A549 (cell line): ENCODE data around the gene WNT3A. TPM values are rescaled to one million over a fixed set of nuclear protein-coding genes. Genes with fewer than 3 reads are reported as not detected.

Experiments used
- ATAC-seq, 2 experiments: fragments of 200-7000 bp in 1 of 2; fragments of >200 bp in 1 of 2; cut with Nextera tagmentation in 1 of 2; cut with Tn5 transposase in 1 of 2; 3 replicates each; pipeline versions ENCODE4 v1.8.0 to v1.9.1; 2018 to 2020; ENCODE audit warnings: mild to moderate bottlenecking in 1 of 2, moderate library complexity in 1 of 2
- CTCF ChIA-PET: fragments of 300-600 bp; sonication (Branson Sonifier 250); formaldehyde crosslinking; extraction: SDS; loops from one replicate; lab custom pipeline; 2021; ENCODE audit warnings: antibody characterized with exemption, inconsistent platforms; lab: Yijun Ruan, JAX
- POLR2A ChIA-PET: fragments of 350-600 bp; formaldehyde crosslinking; extraction: SDS; loops from one replicate; lab custom pipeline; 2021; ENCODE audit warnings: antibody characterized with exemption, inconsistent platforms; lab: Yijun Ruan, JAX
- DNase-seq, 2 experiments: peaks; one replicate each; pipeline versions ENCODE4 v3.0.0 to v3.0.0-alpha.2; 2011 to 2016; ENCODE audit warnings: low read depth in 1 of 2, low spot score in 1 of 2
- FAIRE-seq: peaks from 2 replicates; lab custom pipeline; 2011; peaks lifted over from hg19 to GRCh38; lab: Jason Lieb, UNC
- H3K27ac ChIP-seq, 2 experiments: fragments of >200 bp; sonication (Bioruptor Twin); formaldehyde crosslinking; 3 replicates each; pipeline ENCODE4 v1.5.1; 2016 to 2017
- H3K4me1 ChIP-seq: fragments of >200 bp; sonication (Bioruptor Twin); formaldehyde crosslinking; 3 replicates; pipeline ENCODE4 v1.6.1; 2016
- H3K4me2 ChIP-seq: fragments of >200 bp; sonication (Bioruptor Twin); formaldehyde crosslinking; 3 replicates; pipeline ENCODE4 v1.6.1; 2016
- H3K4me3 ChIP-seq: fragments of >200 bp; sonication (Bioruptor Twin); formaldehyde crosslinking; 3 replicates; pipeline ENCODE4 v1.5.1; 2016
- H3K9me3 ChIP-seq: fragments of >200 bp; sonication (Bioruptor Twin); formaldehyde crosslinking; 3 replicates; pipeline ENCODE4 v1.6.1; 2016
- BHLHE40 ChIP-seq: IDR thresholded peaks from 2 replicates; pipeline ENCODE4 v1.6.1; 2012; ENCODE audit warnings: low read depth, low read length, inconsistent platforms
- CHD4 ChIP-seq: fragments of 200-600 bp; sonication (generic); IDR thresholded peaks from 2 replicates; pipeline ENCODE4 v1.6.1; 2016; ENCODE audit warnings: antibody characterized with exemption, mild to moderate bottlenecking, borderline replicate concordance
- E2F6 ChIP-seq: IDR thresholded peaks from 2 replicates; pipeline ENCODE4 v1.6.1; 2012; ENCODE audit warnings: low read depth, borderline replicate concordance
- EHF ChIP-seq: fragments of 250-450 bp; sonication (Bioruptor Pico); IDR thresholded peaks from 2 replicates; pipeline ENCODE4 v1.5.0; 2020; ENCODE audit warnings: mild to moderate bottlenecking
- EHMT2 ChIP-seq: fragments of 200-600 bp; sonication (generic); IDR thresholded peaks from 2 replicates; pipeline ENCODE4 v1.6.1; 2016; ENCODE audit warnings: antibody characterized with exemption, low read depth, mild to moderate bottlenecking, moderate library complexity
- FOSL2 ChIP-seq, 2 experiments: fragments of 450-650 bp in 1 of 2; fragments of >200 bp in 1 of 2; sonication (Bioruptor Twin) in 1 of 2; formaldehyde crosslinking; IDR thresholded peaks; 2 replicates each; pipeline versions ENCODE4 v1.5.0 to v1.6.1; 2016 to 2020; ENCODE audit warnings: mild to moderate bottlenecking in 1 of 2, moderate library complexity in 1 of 2
- FOXS1 ChIP-seq: fragments of 250-450 bp; sonication (Bioruptor Pico); IDR thresholded peaks from 2 replicates; pipeline ENCODE4 v1.5.0; 2020; ENCODE audit warnings: mild to moderate bottlenecking, moderate library complexity
- HDAC2 ChIP-seq: fragments of 200-600 bp; sonication (generic); IDR thresholded peaks from 2 replicates; pipeline ENCODE4 v1.6.1; 2016
- HES2 ChIP-seq: fragments of >200 bp; sonication (Bioruptor Twin); formaldehyde crosslinking; IDR thresholded peaks from 2 replicates; pipeline ENCODE4 v1.6.1; 2016
- HMGXB4 ChIP-seq: fragments of 250-450 bp; sonication (Bioruptor Pico); IDR thresholded peaks from 2 replicates; pipeline ENCODE4 v1.5.0; 2021; ENCODE audit warnings: mild to moderate bottlenecking, moderate library complexity, borderline replicate concordance
- HOXB13 ChIP-seq: fragments of 250-450 bp; sonication (Bioruptor Pico); IDR thresholded peaks from 2 replicates; pipeline ENCODE4 v1.5.0; 2020; ENCODE audit warnings: low read depth, mild to moderate bottlenecking, moderate library complexity
- HOXB5 ChIP-seq: fragments of 250-450 bp; sonication (Bioruptor Pico); IDR thresholded peaks from 2 replicates; pipeline ENCODE4 v1.5.0; 2020; ENCODE audit warnings: mild to moderate bottlenecking, moderate library complexity
- JUN ChIP-seq, 2 experiments: fragments of >200 bp; sonication (Bioruptor Twin); formaldehyde crosslinking; IDR thresholded peaks; 2 replicates in 1 of 2; 3 replicates in 1 of 2; pipeline ENCODE4 v1.6.1; 2016 to 2017
- JUNB ChIP-seq: fragments of >200 bp; sonication (Bioruptor Twin); formaldehyde crosslinking; IDR thresholded peaks from 2 replicates; pipeline ENCODE4 v1.6.1; 2016
- MAFK ChIP-seq: fragments of 450-650 bp; IDR thresholded peaks from 2 replicates; pipeline ENCODE4 v1.6.1; 2014; ENCODE audit not compliant: partially characterized antibody
- MAZ ChIP-seq: fragments of 150-350 bp; IDR thresholded peaks from 2 replicates; pipeline ENCODE4 v1.6.1; 2014; ENCODE audit warnings: antibody characterized with exemption, low read depth, low read length, borderline replicate concordance
- NPAS2 ChIP-seq: fragments of 250-450 bp; sonication (Bioruptor Pico); IDR thresholded peaks from 2 replicates; pipeline ENCODE4 v1.8.0; 2022; ENCODE audit warnings: mild to moderate bottlenecking, moderate library complexity, borderline replicate concordance
- RNF2 ChIP-seq: fragments of 200-600 bp; sonication (generic); IDR thresholded peaks from 2 replicates; pipeline ENCODE4 v1.6.1; 2016; ENCODE audit warnings: low read depth, mild to moderate bottlenecking, antibody characterized with exemption, moderate library complexity, borderline replicate concordance
- SMC3 ChIP-seq: fragments of >200 bp; sonication (Bioruptor Twin); formaldehyde crosslinking; IDR thresholded peaks from 3 replicates; pipeline ENCODE4 v1.6.1; 2018; ENCODE audit warnings: inconsistent platforms
- SREBF2 ChIP-seq: fragments of 450-650 bp; IDR thresholded peaks from 2 replicates; pipeline ENCODE4 v1.6.1; 2014; ENCODE audit warnings: mild to moderate bottlenecking, moderate library complexity
- TFCP2L1 ChIP-seq: fragments of 250-450 bp; sonication (Bioruptor Pico); IDR thresholded peaks from 2 replicates; pipeline ENCODE4 v1.5.0; 2021; ENCODE audit warnings: mild to moderate bottlenecking
- ZNF302 ChIP-seq: fragments of 250-450 bp; sonication (Bioruptor Pico); IDR thresholded peaks from 2 replicates; pipeline ENCODE4 v1.9.0; 2021; ENCODE audit warnings: inconsistent platforms, mild to moderate bottlenecking, moderate library complexity
- ZSCAN20 ChIP-seq: fragments of 250-450 bp; sonication (Bioruptor Pico); IDR thresholded peaks from 2 replicates; pipeline ENCODE4 v1.8.0; 2022; ENCODE audit warnings: mild to moderate bottlenecking, moderate library complexity
- WGBS: methylation state at CpG from one replicate; pipeline ENCODE4 v1.1.6; 2017; ENCODE audit errors: missing lambda C conversion rate; 5-methylcytosine and 5-hydroxymethylcytosine counted together
- polyA plus RNA-seq, 4 experiments: library from polyadenylated mRNA; depleted of rRNA in 3 of 4; stranded (reverse); fragments of >200 nt; fragmentation: RNase III in 1 of 4; extraction: RNeasy Plus Mini Kit Qiagen cat#74134 plus additional on column Dnase treatment in 1 of 4; gene quantifications; 2 replicates in 3 of 4; 3 replicates in 1 of 4; pipeline ENCODE4 v1.2.3, GENCODE V29; 2011 to 2017
- TF ChIP-seq, protein P1 (sequence below): fragments of >200 bp; sonication (Bioruptor Twin); formaldehyde crosslinking; IDR thresholded peaks from 3 replicates; pipeline ENCODE4 v1.6.1; 2016
- TF ChIP-seq, protein P2 (sequence below): fragments of 250-450 bp; sonication (Bioruptor Pico); IDR thresholded peaks from 2 replicates; pipeline ENCODE4 v1.5.0; 2020; ENCODE audit warnings: low read depth, mild to moderate bottlenecking, moderate library complexity
- TF ChIP-seq, protein P3 (sequence below): IDR thresholded peaks from 2 replicates; pipeline ENCODE4 v1.6.1; 2012

Gene WNT3A
- polyA plus RNA-seq, 2 of the 4 experiments (the other 2 are of a cell fraction) = not detected

DNA sequence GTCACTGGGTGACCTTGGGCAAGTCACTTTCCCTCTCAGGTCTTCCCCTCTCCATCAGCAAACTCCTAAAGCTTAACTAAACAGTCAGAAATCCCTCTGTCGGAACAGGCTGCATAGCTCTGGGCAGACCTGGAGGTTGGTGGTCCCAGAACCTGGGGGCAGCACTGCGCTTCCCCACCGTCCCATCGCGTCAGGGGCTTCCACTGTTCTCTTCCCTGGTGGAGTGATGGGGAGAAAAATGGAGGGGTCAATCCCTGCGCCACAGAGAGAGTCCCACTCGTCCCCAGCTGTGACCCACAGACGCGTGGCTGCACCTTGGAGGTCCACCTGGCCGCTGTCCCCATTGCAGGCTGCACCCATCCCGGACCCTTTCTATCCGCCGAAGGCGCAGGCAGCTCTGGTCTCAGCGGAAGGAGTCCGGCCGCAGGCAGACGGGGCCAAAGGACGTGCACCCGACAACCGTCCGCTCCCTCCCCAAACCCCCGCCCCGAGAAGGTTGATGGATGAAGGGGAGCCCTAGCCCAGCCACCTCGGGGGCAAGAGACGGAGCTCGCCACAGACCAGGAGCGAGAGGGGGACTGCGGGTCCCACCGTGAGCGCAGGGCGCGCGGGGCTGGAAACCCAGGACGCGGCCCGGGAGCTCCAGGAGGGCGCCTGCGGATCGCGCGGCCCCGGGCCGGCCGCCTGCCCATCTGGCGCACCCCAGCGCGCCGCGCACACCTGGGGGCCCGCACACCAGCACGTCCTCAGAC is 588 bp upstream of the WNT3A start:
- no peaks in the 10 kb centered on the region for H3K9me3 ChIP-seq
- H3K27ac ChIP-seq = no peak overlapping the region
- ATAC-seq = no peak
- H3K4me1 ChIP-seq = peaks cover 4% of the 10 kb centered on the region; the same call in 1 of the 3 replicates
- TF ChIP-seq FOSL2 (IDR thresholded peaks at IDR 0.05) (no peak), FOSL2 (CRISPR knock-in tag; IDR thresholded peaks at IDR 0.05) (no peak), HOXB5 (CRISPR knock-in tag) (no peak), EHMT2 (no peak), TFCP2L1 (no peak), E2F6 (no peak), NPAS2 (CRISPR knock-in tag) (no peak), ZNF302 (CRISPR knock-in tag) (no peak), HDAC2 (no peak), HES2 (no peak), MAZ (no peak), EHF (no peak), RNF2 (no peak), BHLHE40 (no peak), ZSCAN20 (no peak)
- TF ChIP-seq, protein P1, sequence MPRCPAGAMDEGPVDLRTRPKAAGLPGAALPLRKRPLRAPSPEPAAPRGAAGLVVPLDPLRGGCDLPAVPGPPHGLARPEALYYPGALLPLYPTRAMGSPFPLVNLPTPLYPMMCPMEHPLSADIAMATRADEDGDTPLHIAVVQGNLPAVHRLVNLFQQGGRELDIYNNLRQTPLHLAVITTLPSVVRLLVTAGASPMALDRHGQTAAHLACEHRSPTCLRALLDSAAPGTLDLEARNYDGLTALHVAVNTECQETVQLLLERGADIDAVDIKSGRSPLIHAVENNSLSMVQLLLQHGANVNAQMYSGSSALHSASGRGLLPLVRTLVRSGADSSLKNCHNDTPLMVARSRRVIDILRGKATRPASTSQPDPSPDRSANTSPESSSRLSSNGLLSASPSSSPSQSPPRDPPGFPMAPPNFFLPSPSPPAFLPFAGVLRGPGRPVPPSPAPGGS = no peak
- TF ChIP-seq, protein P2, sequence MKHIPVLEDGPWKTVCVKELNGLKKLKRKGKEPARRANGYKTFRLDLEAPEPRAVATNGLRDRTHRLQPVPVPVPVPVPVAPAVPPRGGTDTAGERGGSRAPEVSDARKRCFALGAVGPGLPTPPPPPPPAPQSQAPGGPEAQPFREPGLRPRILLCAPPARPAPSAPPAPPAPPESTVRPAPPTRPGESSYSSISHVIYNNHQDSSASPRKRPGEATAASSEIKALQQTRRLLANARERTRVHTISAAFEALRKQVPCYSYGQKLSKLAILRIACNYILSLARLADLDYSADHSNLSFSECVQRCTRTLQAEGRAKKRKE (CRISPR knock-in tag) = no peak
- TF ChIP-seq, protein P3, sequence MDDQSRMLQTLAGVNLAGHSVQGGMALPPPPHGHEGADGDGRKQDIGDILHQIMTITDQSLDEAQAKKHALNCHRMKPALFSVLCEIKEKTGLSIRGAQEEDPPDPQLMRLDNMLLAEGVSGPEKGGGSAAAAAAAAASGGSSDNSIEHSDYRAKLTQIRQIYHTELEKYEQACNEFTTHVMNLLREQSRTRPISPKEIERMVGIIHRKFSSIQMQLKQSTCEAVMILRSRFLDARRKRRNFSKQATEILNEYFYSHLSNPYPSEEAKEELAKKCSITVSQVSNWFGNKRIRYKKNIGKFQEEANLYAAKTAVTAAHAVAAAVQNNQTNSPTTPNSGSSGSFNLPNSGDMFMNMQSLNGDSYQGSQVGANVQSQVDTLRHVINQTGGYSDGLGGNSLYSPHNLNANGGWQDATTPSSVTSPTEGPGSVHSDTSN = no peak
- POLR2A ChIA-PET = no interaction called here
- CTCF ChIA-PET = interaction anchor here (0.6 to 4.1 kb wide), 10 partner anchors 7 to 509 kb away, joined by 3 to 25 read pairs (median 4); partner anchors contain the start of gene ARF1
- no peak for FAIRE-seq
- DNase-seq = no peak
- peak overlapping the region; percentile 73 for H3K4me2 ChIP-seq
- 32% methylated on average over 21 of the region's 52 CpGs for WGBS
- peak overlapping the region; percentile 36 for H3K4me3 ChIP-seq

DNA sequence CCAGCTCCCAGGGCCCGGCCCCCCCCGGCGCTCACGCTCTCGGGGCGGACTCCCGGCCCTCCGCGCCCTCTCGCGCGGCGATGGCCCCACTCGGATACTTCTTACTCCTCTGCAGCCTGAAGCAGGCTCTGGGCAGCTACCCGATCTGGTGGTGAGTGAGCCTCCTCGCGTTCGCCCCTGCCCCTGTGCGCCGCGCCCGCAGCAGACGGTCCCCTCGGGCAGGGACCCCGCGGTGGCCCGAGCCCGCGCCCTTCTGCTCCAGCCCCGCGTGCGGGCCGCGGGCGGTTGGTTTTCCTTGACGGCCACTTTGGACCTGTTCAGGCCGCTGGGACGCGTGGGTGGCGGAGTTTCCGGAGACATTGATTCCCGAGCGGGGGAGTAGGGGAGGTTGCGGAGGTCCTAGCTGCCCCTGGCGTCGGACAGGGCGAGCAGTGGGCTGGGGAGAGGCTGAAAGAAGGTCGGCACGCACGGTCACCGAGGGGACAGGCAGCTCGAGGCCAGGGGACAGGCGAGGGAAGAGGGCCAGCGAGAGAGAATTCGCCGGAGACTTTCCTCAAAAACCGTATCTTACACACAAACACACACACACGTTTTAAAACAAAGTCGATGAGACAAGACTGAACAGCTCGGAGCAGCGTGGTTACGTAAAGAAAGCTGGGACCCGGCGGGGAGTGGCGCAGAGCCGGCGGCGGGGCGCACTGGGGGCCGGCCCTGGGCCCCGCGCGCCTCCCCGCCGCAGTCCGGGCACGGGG is 427 bp downstream of the WNT3A start:
- WGBS = 24% methylated on average over 31 of the region's 77 CpGs
- no peak for ATAC-seq
- POLR2A ChIA-PET = no interaction called here
- Histone ChIP-seq H3K27ac (peak overlapping the region in 1 of 2 experiments; percentile 30; a peak in 1 of 6 replicates), H3K4me2 (peak overlapping the region; percentile 73), H3K4me3 (peak overlapping the region; percentile 37), H3K4me1 (peaks cover 4% of the 10 kb centered on the region; the same call in 1 of the 3 replicates), H3K9me3 (no peaks in the 10 kb centered on the region)
- no peak for FAIRE-seq
- CTCF ChIA-PET = interaction anchor here (0.6 to 2.2 kb wide), 4 partner anchors 8 to 102 kb away, joined by 3 to 5 read pairs (median 3); no protein-coding TSS in a partner anchor
- DNase-seq = no peak
- no peak for TF ChIP-seq BHLHE40
- TF ChIP-seq HOXB13 (CRISPR knock-in tag) = no peak
- no peak for TF ChIP-seq JUNB
- no peak for TF ChIP-seq CHD4
- TF ChIP-seq, protein P2 (CRISPR knock-in tag) = no peak
- TF ChIP-seq HMGXB4 (CRISPR knock-in tag) = no peak
- no peak for TF ChIP-seq SREBF2
- no peak for TF ChIP-seq MAFK
- TF ChIP-seq EHF = no peak
- no peak for TF ChIP-seq MAZ
- TF ChIP-seq NPAS2 (CRISPR knock-in tag) = no peak
- TF ChIP-seq HES2 = no peak
- TF ChIP-seq ZSCAN20 = no peak
- no peak for TF ChIP-seq FOXS1
- no peak for TF ChIP-seq SMC3
- no peak for TF ChIP-seq JUN (IDR thresholded peaks at IDR 0.05)
- no peak for TF ChIP-seq EHMT2
